HepG2 (cell line): ENCODE measurements around the gene COPS7B. TPM values are rescaled to one million over a fixed set of nuclear protein-coding genes. Genes with fewer than 3 reads are reported as not detected.
A peak's percentile ranks its signal among the peaks of the same experiment; 100 is the strongest.

Experiments
- ARID3A ChIP-seq: IDR thresholded peaks from 2 replicates; pipeline ENCODE4 v1.6.1; 2012; ENCODE audit warnings: low read depth, low read length, improper control_type of control experiment
- CENPX ChIP-seq: sonication (generic); formaldehyde crosslinking; IDR thresholded peaks from 2 replicates; pipeline ENCODE4 v1.9.0; 2021; ENCODE audit warnings: mild to moderate bottlenecking, missing genetic modification reagents, moderate library complexity
- CTCF ChIP-seq: sonication (generic); formaldehyde crosslinking; IDR thresholded peaks from 2 replicates; pipeline ENCODE4 v1.5.0; 2020; ENCODE audit warnings: mild to moderate bottlenecking, missing genetic modification reagents, moderate library complexity
- FLYWCH1 ChIP-seq: sonication (generic); formaldehyde crosslinking; IDR thresholded peaks from 2 replicates; pipeline ENCODE4 v1.8.1; 2023; ENCODE audit warnings: mild to moderate bottlenecking, missing genetic modification reagents
- HES4 ChIP-seq: sonication (generic); formaldehyde crosslinking; IDR thresholded peaks from 2 replicates; pipeline ENCODE4 v1.9.0; 2021; ENCODE audit warnings: mild to moderate bottlenecking, missing genetic modification reagents, borderline replicate concordance
- ISL2 ChIP-seq: sonication (generic); formaldehyde crosslinking; IDR thresholded peaks from 2 replicates; pipeline ENCODE4 v1.5.0; 2020; ENCODE audit warnings: missing genetic modification reagents
- NFIB ChIP-seq: sonication (generic); formaldehyde crosslinking; IDR thresholded peaks from 2 replicates; pipeline ENCODE4 v1.9.0; 2021; ENCODE audit warnings: missing genetic modification reagents, mild to moderate bottlenecking, borderline replicate concordance
- NR2F6 ChIP-seq, 2 experiments: IDR thresholded peaks; 2 replicates each; pipeline ENCODE4 v1.6.1; 2016; ENCODE audit warnings: antibody characterized with exemption in 1 of 2, mild to moderate bottlenecking in 1 of 2
- RAD21 ChIP-seq: fragments of 450-650 bp; formaldehyde crosslinking; IDR thresholded peaks from 2 replicates; pipeline ENCODE4 v1.5.0; 2020; ENCODE audit warnings: mild to moderate bottlenecking
- RBM22 ChIP-seq: fragments of 200-400 bp; formaldehyde crosslinking; optimal IDR thresholded peaks from 2 replicates; pipeline ENCODE3; 2017; ENCODE audit warnings: mild to moderate bottlenecking, low read length, moderate library complexity
- SMAD9 ChIP-seq: sonication (generic); formaldehyde crosslinking; IDR thresholded peaks from 2 replicates; pipeline ENCODE4 v1.5.1; 2020; ENCODE audit warnings: mild to moderate bottlenecking, missing genetic modification reagents
- THAP8 ChIP-seq: sonication (generic); formaldehyde crosslinking; IDR thresholded peaks from 2 replicates; pipeline ENCODE4 v1.5.1; 2020; ENCODE audit warnings: missing genetic modification reagents, mild to moderate bottlenecking, borderline replicate concordance
- ZBTB4 ChIP-seq: sonication (generic); formaldehyde crosslinking; IDR thresholded peaks from 2 replicates; pipeline ENCODE4 v1.4.0; 2020; ENCODE audit warnings: missing genetic modification reagents, mild to moderate bottlenecking, borderline replicate concordance
- ZNF18 ChIP-seq: sonication (generic); formaldehyde crosslinking; IDR thresholded peaks from 2 replicates; pipeline ENCODE4 v1.8.0; 2022; ENCODE audit warnings: mild to moderate bottlenecking, missing genetic modification reagents; ENCODE audit not compliant: insufficient replicate concordance
- ZNF234 ChIP-seq: sonication (generic); formaldehyde crosslinking; conservative IDR thresholded peaks from 2 replicates; pipeline ENCODE4 v1.5.1; 2020; ENCODE audit warnings: mild to moderate bottlenecking, missing genetic modification reagents
- ZNF33B ChIP-seq: sonication (generic); formaldehyde crosslinking; IDR thresholded peaks from 2 replicates; pipeline ENCODE4 v1.5.1; 2020; ENCODE audit warnings: mild to moderate bottlenecking, missing genetic modification reagents
- ZNF510 ChIP-seq: sonication (generic); formaldehyde crosslinking; IDR thresholded peaks from 2 replicates; pipeline ENCODE4 v1.4.0; 2020; ENCODE audit warnings: low read depth, mild to moderate bottlenecking, missing genetic modification reagents
- ZNF75D ChIP-seq: sonication (generic); formaldehyde crosslinking; IDR thresholded peaks from 2 replicates; pipeline ENCODE4 v1.8.1; 2023; ENCODE audit warnings: missing genetic modification reagents, mild to moderate bottlenecking, borderline replicate concordance
- ZNF792 ChIP-seq: IDR thresholded peaks from 2 replicates; pipeline ENCODE4 v1.6.1; 2016
- ZNF883 ChIP-seq: sonication (generic); formaldehyde crosslinking; IDR thresholded peaks from 2 replicates; pipeline ENCODE4 v1.5.1; 2020; ENCODE audit warnings: mild to moderate bottlenecking, missing genetic modification reagents; ENCODE audit errors: not compliant biosample characterization
- polyA plus RNA-seq, 8 experiments: library from polyadenylated mRNA; depleted of rRNA in 3 of 8; stranded (reverse) in 7 of 8; unstranded in 1 of 8; fragments of >200 nt; fragmentation: Illumina TruSeq in 4 of 8; extraction: Trizol in 4 of 8; gene quantifications; 2 replicates each; pipeline versions ENCODE4 v1.2.1 to v1.2.3, GENCODE V29; 2011 to 2016; ENCODE audit warnings: low read depth in 4 of 8, missing spikeins in 1 of 8, mixed read lengths in 1 of 8; ENCODE audit not compliant: insufficient read depth in 1 of 8
- total RNA-seq, 5 experiments: library from RNA; depleted of rRNA; stranded (reverse); fragments of >200 nt; fragmentation: Illumina TruSeq; extraction: Trizol; gene quantifications; 2 replicates each; pipeline ENCODE4 v1.2.3, GENCODE V29; 2016; ENCODE audit warnings: low read depth in 1 of 5

Gene COPS7B
- total and polyA plus RNA-seq, 2 of the 13 experiments (the other 11 are each of a cell fraction or from before 2014, with no cell fraction given): 30.6 to 62.7 TPM

- TF ChIP-seq ZBTB4 (CRISPR knock-in tag) (no peak), SMAD9 (no peak), NR2F6 (IDR thresholded peaks at IDR 0.05) (0 out of 2 replicates have a peak, but pooled peaks have one; percentile 34), NR2F6 (CRISPR knock-in tag; IDR thresholded peaks at IDR 0.05) (peak; percentile 54; the same call in 1 of the 2 replicates), CTCF (CRISPR knock-in tag) (peak; percentile 70), ISL2 (no peak), ZNF33B (CRISPR knock-in tag) (no peak), HES4 (no peak), ZNF883 (CRISPR knock-in tag) (no peak), ARID3A (peak; percentile 43; the same call in 1 of the 2 replicates), RBM22 (no peak), FLYWCH1 (no peak), ZNF234 (CRISPR knock-in tag) (no peak), ZNF18 (no peak), ZNF510 (CRISPR knock-in tag) (no peak), RAD21 (CRISPR knock-in tag) (peak; percentile 34; the same call in 1 of the 2 replicates), ZNF792 (no peak), ZNF75D (no peak), NFIB (CRISPR knock-in tag) (no peak), CENPX (CRISPR knock-in tag) (no peak), THAP8 (CRISPR knock-in tag) (no peak)
Observed at GRCh38 chr2:231800493-231801091, 14.3 kb downstream of the COPS7B start (continued).
